GM10266 (cell line): ENCODE data around the gene ANXA4.
"Not testable (repeated sequence)": the region's sequence is repeated elsewhere in the genome, so short reads cannot be mapped to it uniquely, and the experiment has no call there.

Source experiments
- DNase-seq: peaks from one replicate; pipeline ENCODE4 v3.0.0; 2012; ENCODE audit errors: extremely low spot score
- TF ChIP-seq, protein P1 (sequence below): IDR thresholded peaks from 2 replicates; pipeline ENCODE4 v1.5.1; 2012; ENCODE audit warnings: mild to moderate bottlenecking, low read depth; ENCODE audit not compliant: control insufficient read depth, insufficient read depth; ENCODE audit errors: missing control alignments

The ANXA4 gene

DNA sequence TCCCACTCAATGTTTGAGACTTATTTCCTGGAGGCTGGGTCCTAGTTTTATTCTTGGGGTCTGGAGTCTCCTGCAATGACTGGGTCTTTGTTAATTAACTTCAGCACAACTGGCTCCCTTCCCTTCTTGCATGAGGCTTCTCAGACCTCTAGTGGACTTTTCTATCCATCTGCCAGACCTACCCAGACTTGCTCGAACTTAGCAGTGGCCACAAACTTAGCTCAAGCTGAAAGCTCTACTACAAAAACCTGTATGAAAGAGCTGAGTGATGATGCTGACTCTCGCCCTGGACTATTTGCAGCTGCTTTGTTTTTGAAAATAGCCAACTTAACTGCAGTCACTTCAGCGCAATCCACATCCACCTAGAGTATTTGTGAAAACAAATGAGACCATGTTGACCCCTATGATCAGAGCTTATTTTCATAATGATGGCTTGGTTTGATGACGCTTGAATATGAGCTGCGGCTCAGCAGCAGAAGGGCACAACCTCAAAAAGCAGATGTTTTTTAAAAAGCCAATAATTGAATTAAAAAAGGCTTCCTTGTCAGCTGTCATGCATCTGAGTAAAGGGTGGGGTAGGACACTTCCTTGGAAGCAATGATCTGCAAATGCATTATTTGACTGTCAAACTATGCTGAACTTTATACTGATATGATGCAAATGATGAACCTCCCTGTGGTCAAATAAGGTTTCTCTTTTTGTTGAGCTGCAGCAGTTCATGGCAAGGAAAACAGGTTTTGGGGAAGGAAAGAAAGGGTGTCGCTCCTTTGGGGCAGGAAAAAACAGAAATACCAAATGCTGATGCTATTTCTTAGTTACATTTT lies 10.6 kb upstream of the ANXA4 start:
- TF ChIP-seq, protein P1, sequence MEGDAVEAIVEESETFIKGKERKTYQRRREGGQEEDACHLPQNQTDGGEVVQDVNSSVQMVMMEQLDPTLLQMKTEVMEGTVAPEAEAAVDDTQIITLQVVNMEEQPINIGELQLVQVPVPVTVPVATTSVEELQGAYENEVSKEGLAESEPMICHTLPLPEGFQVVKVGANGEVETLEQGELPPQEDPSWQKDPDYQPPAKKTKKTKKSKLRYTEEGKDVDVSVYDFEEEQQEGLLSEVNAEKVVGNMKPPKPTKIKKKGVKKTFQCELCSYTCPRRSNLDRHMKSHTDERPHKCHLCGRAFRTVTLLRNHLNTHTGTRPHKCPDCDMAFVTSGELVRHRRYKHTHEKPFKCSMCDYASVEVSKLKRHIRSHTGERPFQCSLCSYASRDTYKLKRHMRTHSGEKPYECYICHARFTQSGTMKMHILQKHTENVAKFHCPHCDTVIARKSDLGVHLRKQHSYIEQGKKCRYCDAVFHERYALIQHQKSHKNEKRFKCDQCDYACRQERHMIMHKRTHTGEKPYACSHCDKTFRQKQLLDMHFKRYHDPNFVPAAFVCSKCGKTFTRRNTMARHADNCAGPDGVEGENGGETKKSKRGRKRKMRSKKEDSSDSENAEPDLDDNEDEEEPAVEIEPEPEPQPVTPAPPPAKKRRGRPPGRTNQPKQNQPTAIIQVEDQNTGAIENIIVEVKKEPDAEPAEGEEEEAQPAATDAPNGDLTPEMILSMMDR: no peak
- DNase-seq: no peak

DNA sequence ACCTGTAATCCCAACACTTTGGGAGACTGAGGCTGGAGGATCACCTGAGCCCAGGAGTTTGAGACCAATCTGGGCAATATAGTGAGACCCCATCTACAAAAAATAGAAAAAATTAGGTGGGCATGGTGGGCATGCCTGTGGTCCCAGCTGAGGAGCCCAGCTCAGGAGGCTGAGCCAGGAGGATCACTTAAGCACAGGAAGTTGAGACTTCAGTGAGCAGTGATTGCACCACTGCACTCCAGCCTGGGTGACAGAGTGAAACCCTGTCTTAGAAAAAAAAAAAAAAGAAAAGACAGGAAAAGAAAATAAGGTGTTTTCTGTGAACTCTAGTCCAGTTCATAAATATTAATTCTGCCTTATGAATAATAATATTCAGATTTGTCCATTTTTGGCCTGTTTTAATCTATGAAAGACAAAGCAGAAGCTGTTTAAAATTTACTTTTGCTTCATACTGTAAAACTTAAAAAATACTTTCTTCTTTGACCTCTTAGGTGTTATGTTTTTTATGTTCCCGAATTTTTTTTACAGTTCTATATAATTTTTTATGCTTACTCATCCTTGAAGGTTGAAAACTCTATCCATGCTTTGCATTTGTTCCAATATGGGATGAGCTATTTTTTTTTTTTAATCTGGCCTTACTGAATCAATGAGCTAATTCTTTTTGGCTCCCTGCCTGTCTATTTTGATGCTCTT lies 8.4 kb upstream of the ANXA4 start:
- DNase-seq: no peak
- TF ChIP-seq, protein P1: no peak

DNA sequence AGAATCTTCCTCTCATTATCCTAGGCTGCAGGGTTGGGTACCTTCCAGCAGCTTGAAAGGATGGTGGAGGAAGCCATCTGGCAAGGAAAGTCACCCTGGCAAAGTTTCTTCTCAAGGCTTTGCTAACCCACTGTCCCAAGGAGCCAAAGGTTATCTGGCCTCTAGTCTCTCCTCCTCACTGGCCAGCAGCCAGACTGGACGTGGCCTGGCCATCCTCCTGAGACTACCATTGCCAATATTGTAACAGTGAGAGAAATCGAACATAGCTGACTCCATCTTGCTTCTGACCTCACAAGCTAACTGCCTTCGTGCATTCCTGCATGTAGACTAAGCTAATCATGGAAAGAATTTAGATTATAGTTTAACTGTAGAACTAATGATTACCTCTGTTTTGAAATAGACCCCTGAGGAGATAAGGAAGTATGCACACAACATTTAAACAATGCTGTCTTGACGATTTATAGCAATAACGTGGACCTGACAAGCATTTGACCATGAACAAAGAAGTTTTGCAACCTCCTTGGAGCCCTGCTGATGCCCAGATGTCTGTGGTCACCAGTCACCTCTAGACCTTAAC lies 7.8 kb upstream of the ANXA4 start:
- no peak for DNase-seq
- TF ChIP-seq, protein P1: no peak

DNA sequence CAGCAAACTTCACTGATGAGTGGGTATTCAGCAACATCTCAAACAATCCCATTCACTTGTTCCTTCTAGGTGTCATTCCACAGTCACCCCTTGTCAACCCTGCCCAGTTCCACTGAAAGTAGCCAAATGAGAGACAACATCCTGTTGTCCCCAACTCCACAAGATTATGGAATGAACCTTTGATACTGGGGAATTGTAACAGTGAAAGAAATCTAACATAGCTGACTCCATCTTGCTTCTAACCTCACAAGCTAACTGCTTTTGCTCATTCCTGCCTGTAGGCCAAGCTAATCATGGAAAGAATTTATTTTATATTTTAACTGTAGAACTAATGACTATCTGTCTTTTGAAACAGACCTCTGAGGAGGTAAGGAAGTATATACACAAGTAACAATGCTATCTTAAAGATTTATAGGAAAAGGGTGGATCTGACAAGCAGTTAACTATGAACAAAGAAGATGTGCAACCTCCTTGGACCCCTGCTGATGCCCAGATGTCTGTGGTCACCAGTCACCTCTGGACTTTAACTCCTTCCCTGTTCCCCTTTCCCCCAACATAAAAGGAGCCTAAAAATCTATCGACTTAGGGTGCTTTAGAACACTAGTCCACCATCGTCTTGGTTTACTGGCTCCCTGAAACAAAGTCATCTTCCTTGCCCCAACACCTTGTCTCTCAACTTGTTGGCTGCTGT lies 6.9 kb upstream of the ANXA4 start:
- TF ChIP-seq, protein P1: no peak

DNA sequence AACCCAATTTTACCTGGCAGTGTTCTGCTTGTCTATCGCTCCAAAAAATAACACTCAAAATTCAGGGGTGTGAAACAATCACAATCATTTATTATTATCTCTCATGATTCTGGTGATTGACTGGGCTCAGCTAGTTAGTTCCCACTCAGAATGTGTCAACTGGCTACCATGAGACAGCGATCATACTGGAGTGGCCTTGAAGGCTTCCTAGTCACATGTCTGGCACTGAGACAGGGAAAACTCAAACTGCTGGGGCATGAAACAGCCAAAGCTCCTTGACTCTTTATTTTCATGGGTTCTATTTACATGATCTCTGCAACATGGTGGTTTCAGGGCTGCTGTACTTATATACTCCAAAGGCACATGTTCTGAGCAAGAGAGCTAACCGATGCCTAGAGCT lies 6.2 kb upstream of the ANXA4 start:
- no peak for DNase-seq
- TF ChIP-seq, protein P1: no peak

More for the DNA sequence above, 6.9 kb upstream of the ANXA4 start:
- DNase-seq: no peak

DNA sequence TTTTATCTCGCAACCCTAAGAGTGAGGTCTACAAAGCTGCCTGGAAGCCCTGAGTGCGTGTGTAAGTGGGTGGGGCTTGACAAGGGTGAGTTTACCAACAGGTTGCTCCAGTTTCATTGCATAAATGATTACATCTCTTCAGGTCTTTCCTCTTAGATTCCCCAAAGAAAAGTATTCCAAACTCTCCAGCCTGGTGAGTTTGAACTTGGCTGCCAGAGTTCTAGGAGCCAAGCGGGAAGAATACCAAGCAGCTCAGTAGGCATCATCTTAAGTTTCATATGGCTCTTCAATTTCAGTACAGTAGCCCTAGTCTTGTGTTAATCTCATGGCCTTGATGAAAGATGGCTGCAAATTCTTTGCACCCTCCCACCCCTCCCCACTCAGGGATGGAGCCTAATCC lies 3.8 kb upstream of the ANXA4 start:
- DNase-seq: not testable (repeated sequence)

DNA sequence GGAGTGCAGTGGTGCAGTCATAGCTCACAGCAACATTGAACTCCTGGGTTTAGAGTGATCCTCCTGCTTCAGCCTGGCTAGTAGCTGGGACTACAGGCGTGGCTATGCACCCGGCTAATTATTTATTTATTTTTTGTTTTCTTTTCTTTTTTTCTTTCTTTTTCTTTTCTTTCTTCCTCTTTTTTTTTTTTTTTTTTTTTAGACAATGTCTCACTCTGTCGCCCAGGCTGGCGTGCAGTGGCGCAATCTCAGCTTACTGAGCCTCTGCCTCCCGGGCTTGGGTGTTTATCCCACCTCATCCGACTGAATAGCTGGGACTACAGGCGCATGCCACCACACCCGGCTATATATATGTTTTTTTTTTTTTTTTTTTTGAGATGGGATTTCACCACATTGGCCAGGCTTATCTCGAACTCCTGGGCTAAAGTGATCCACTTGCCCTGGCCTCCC lies 1.4 kb upstream of the ANXA4 start:
- no peak for DNase-seq
- TF ChIP-seq, protein P1: no peak
